Limb (tissue), 2 donors: ENCODE results near the gene REPIN1.

Experiments
- DNase-seq, 2 donors: peaks; one replicate each; pipeline ENCODE4 v3.0.0-alpha.2; 2016; ENCODE audit errors: extremely low spot score in 2 of 2

Gene REPIN1

DNA sequence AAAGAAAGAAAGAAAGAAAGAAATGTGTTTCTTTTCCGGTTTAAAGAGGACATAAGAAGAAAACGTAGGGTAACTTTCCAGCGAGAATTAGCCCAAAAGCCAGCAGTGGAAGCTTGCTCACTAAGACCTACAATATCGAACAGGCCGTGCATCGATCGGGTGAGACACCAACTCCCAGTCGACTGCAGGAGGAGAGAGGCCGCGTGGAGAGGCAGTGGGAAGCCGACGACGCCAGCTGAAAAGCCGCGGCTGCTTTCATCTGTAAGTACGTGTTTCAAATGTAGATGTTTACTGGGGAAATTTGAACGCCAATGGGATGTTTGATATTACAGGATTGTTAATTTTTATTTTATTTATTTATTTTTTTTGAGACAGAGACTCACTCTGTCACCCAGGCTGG, 53.2 kb downstream of the REPIN1 start:
- no peak for DNase-seq
